IMR-90 (cell line): ENCODE results near the gene TMPRSS6. TPM values are rescaled to one million over a fixed set of nuclear protein-coding genes. Genes with fewer than 3 reads are reported as not detected.
"Not testable (repeated sequence)": the region's sequence is repeated elsewhere in the genome, so short reads cannot be mapped to it uniquely, and the experiment has no call there.

Experiments used
- ATAC-seq: fragments of 200-7000 bp; cut with Tn5 transposase; 2 replicates; pipeline ENCODE4 v1.9.1; 2020; ENCODE audit warnings: low read depth, mild to moderate bottlenecking, moderate library complexity
- BruUV-seq: library from RNA; stranded (reverse); fragments of 400-500 nt; replicated peaks from 2 replicates; lab custom pipeline; 2021; lab: Mats Ljungman, UMichigan
- CTCF ChIA-PET: fragments of 300-600 bp; formaldehyde crosslinking; extraction: SDS; loops from one replicate; lab custom pipeline; 2021; ENCODE audit warnings: antibody characterized with exemption; lab: Yijun Ruan, JAX
- POLR2A ChIA-PET: fragments of 300-600 bp; sonication (Branson Sonifier 250); formaldehyde crosslinking; loops from one replicate; lab custom pipeline; 2022; ENCODE audit warnings: antibody characterized with exemption; ENCODE audit not compliant: unreplicated experiment; lab: Charles Lee
- DNase-seq: peaks from one replicate; pipeline ENCODE4 v3.0.0; 2013
- H2AFZ ChIP-seq: replicated peaks from 2 replicates; pipeline ENCODE3; 2013; ENCODE audit warnings: low read length, mild to moderate bottlenecking; ENCODE audit not compliant: poor library complexity
- H2AK5ac ChIP-seq: 2 replicates; pipeline ENCODE4 v1.6.1; 2013; ENCODE audit warnings: low read depth, low read length, inconsistent platforms
- H2AK9ac ChIP-seq: replicated peaks from 2 replicates; pipeline ENCODE3; 2013; ENCODE audit warnings: mild to moderate bottlenecking, low read depth, low read length, moderate library complexity; ENCODE audit not compliant: poor library complexity
- H2BK120ac ChIP-seq: 2 replicates; pipeline ENCODE4 v1.6.1; 2013; ENCODE audit warnings: low read depth, low read length, inconsistent platforms
- H2BK15ac ChIP-seq: 3 replicates; pipeline ENCODE4 v1.6.1; 2013; ENCODE audit warnings: low read depth, low read length, inconsistent platforms
- H2BK20ac ChIP-seq: 2 replicates; pipeline ENCODE4 v1.6.1; 2013; ENCODE audit warnings: low read depth, mild to moderate bottlenecking, inconsistent platforms, low read length, moderate library complexity
- H2BK5ac ChIP-seq: 2 replicates; pipeline ENCODE4 v1.6.1; 2013; ENCODE audit warnings: mild to moderate bottlenecking, low read depth, low read length, inconsistent platforms; ENCODE audit not compliant: poor library complexity, severe bottlenecking
- H3K14ac ChIP-seq: replicated peaks from 2 replicates; pipeline ENCODE4 v1.6.1; 2013; ENCODE audit warnings: low read depth, low read length, inconsistent platforms
- H3K18ac ChIP-seq: 2 replicates; pipeline ENCODE4 v1.6.1; 2013; ENCODE audit warnings: low read depth, low read length, control low read depth
- H3K23ac ChIP-seq: 2 replicates; pipeline ENCODE4 v1.6.1; 2013; ENCODE audit warnings: low read depth, low read length, inconsistent platforms
- H3K27ac ChIP-seq: 2 replicates; pipeline ENCODE4 v1.5.1; 2013; ENCODE audit warnings: mild to moderate bottlenecking, control low read depth, low read length; ENCODE audit not compliant: insufficient read depth
- H3K27me3 ChIP-seq: 2 replicates; pipeline ENCODE4 v1.6.1; 2013; ENCODE audit warnings: low read length; ENCODE audit not compliant: control insufficient read depth, insufficient read depth
- H3K36me3 ChIP-seq: 2 replicates; pipeline ENCODE4 v1.6.1; 2013; ENCODE audit warnings: low read length, mixed read lengths; ENCODE audit not compliant: control insufficient read depth, insufficient read depth
- H3K4ac ChIP-seq: 2 replicates; pipeline ENCODE4 v1.6.1; 2013; ENCODE audit warnings: low read depth, low read length, inconsistent platforms
- H3K4me1 ChIP-seq: 2 replicates; pipeline ENCODE4 v1.6.1; 2013; ENCODE audit warnings: low read length, mixed read lengths; ENCODE audit not compliant: control insufficient read depth, insufficient read depth
- H3K4me2 ChIP-seq: 2 replicates; pipeline ENCODE4 v1.6.1; 2013; ENCODE audit warnings: low read depth, mild to moderate bottlenecking, control low read depth, low read length, moderate library complexity
- H3K4me3 ChIP-seq: 2 replicates; pipeline ENCODE4 v1.5.1; 2013; ENCODE audit warnings: low read depth, mild to moderate bottlenecking, control low read depth, low read length, moderate library complexity; ENCODE audit not compliant: insufficient read depth
- H3K56ac ChIP-seq: 2 replicates; pipeline ENCODE4 v1.6.1; 2013; ENCODE audit warnings: low read length, inconsistent platforms; ENCODE audit not compliant: insufficient read depth; ENCODE audit errors: extremely low read depth
- H3K79me1 ChIP-seq, 2 experiments: 2 replicates each; pipeline ENCODE4 v1.6.1; 2013; ENCODE audit warnings: low read length in 2 of 2, inconsistent platforms in 1 of 2, low read depth in 1 of 2
- H3K9ac ChIP-seq: 2 replicates; pipeline ENCODE4 v1.6.1; 2013; ENCODE audit warnings: low read depth, low read length, control low read depth
- H3K9me1 ChIP-seq: 2 replicates; pipeline ENCODE4 v1.6.1; 2013; ENCODE audit warnings: low read length, inconsistent platforms; ENCODE audit not compliant: insufficient read depth
- H3K9me3 ChIP-seq: 2 replicates; pipeline ENCODE4 v1.6.1; 2013; ENCODE audit warnings: low read length; ENCODE audit not compliant: control insufficient read depth, insufficient read depth
- H4K20me1 ChIP-seq: 2 replicates; pipeline ENCODE4 v1.6.1; 2013; ENCODE audit warnings: low read length, inconsistent platforms; ENCODE audit not compliant: insufficient read depth
- H4K5ac ChIP-seq: 2 replicates; pipeline ENCODE4 v1.6.1; 2013; ENCODE audit warnings: mild to moderate bottlenecking, low read depth, low read length, control low read depth
- H4K8ac ChIP-seq, 2 experiments: 2 replicates each; pipeline ENCODE4 v1.6.1; 2013; ENCODE audit warnings: low read depth in 2 of 2, low read length in 2 of 2, control low read depth in 1 of 2, inconsistent platforms in 1 of 2
- H4K91ac ChIP-seq: 2 replicates; pipeline ENCODE4 v1.6.1; 2013; ENCODE audit warnings: low read depth, low read length, inconsistent platforms; ENCODE audit not compliant: insufficient read depth
- WGBS, 2 experiments: methylation state at CpG; one replicate each; pipeline versions ENCODE4 v1.1.5 to v1.1.7; 2013; ENCODE audit warnings: missing lambda C conversion rate in 2 of 2; ENCODE audit not compliant: insufficient read length in 1 of 2; ENCODE audit errors: extremely low coverage in 2 of 2; 5-methylcytosine and 5-hydroxymethylcytosine counted together
- dilution Hi-C: fragments of 300-500 bp; cut with HindIII; formaldehyde crosslinking; loops from one replicate; pipeline ENCODE4 v1.14.3; 2018; ENCODE audit warnings: low sequenced_read_pairs; ENCODE audit not compliant: unreplicated experiment
- in situ Hi-C: fragments of 300-500 bp; cut with MboI; formaldehyde crosslinking; loops from 3 replicates; pipeline ENCODE4 v1.14.3; 2019; ENCODE audit warnings: low sequenced_read_pairs, inconsistent platforms, mixed read lengths
- intact Hi-C: fragments of 100-400 bp; cut with micrococcal nuclease; formaldehyde crosslinking; loops from 2 replicates; pipeline ENCODE4 v1.10.0; 2022
- polyA plus RNA-seq, 3 experiments: library from polyadenylated mRNA; depleted of rRNA; stranded (reverse); fragments of >200 nt; gene quantifications; 2 replicates each; pipeline ENCODE4 v1.2.3, GENCODE V29; 2012; ENCODE audit warnings: low replicate concordance in 1 of 3
- total RNA-seq: library from RNA; depleted of rRNA; stranded (reverse); fragments of >200 nt; gene quantifications from 2 replicates; pipeline ENCODE4 v1.2.3, GENCODE V29; 2012

TMPRSS6 gene
- total and polyA plus RNA-seq, 2 of the 4 experiments (the other 2 are of a cell fraction) = not detected

DNA sequence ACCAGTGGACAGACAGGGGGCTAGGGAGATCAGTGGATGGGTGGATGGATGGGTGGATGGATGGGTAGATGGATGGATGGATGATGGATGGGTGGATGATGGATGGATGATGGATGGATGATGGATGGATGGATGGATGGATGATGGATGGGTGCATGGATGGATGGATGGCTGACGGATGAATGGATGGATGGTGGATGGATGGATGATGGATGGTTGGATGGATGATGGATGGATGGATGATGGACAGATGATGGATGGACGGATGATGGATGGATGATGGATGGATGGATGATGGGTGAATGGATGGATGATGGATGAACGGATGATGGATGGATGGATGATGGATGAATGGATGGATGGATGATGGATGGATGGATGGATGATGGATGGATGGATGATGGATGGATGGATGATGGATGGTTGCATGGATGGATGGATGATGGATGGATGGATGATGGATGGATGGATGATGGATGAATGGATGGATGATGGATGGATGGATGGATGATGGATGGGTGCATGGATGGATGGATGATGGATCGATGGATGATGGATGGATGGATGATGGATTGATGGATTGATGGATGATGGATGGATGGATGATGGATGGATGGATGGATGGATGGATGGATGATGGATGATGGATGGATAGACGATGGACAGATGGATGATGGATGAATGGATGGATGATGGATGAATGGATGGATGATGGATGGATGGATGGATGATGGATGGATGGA lies 37.5 kb downstream of the TMPRSS6 start:
- H3K4me1 ChIP-seq, H3K4me2 ChIP-seq, H2BK20ac ChIP-seq, H2AK5ac ChIP-seq, H3K36me3 ChIP-seq, H4K8ac ChIP-seq, H4K20me1 ChIP-seq, ATAC-seq, BruUV-seq, POLR2A ChIA-PET, H2BK15ac ChIP-seq, H3K9me3 ChIP-seq, H3K14ac ChIP-seq, H3K4ac ChIP-seq, H3K18ac ChIP-seq, H3K27ac ChIP-seq, H2BK120ac ChIP-seq, CTCF ChIA-PET, H3K9me1 ChIP-seq, H3K9ac ChIP-seq, DNase-seq, in situ Hi-C loops, H2AFZ ChIP-seq, H3K4me3 ChIP-seq, H3K23ac ChIP-seq, H4K5ac ChIP-seq, H2AK9ac ChIP-seq, H4K91ac ChIP-seq, dilution Hi-C loops, H3K79me1 ChIP-seq, H3K56ac ChIP-seq, intact Hi-C loops: not testable (repeated sequence)
- 76 to 100% methylated on average over 3 to 5 of the region's 5 CpGs for WGBS, 2 experiments
- Histone ChIP-seq H2BK5ac (peak overlapping the region; percentile 50), H3K27me3 (peaks cover 52% of the 10 kb centered on the region)
